IPS-11a (cell line): Measurements from ENCODE around the gene SLC2A13.
"Not testable (repeated sequence)": the region's sequence is repeated elsewhere in the genome, so short reads cannot be mapped to it uniquely, and the experiment has no call there.

Experiments used
- H3K4me3 ChIP-seq: one replicate; pipeline ENCODE4 v1.5.1; 2013; ENCODE audit warnings: low read depth, low read length, control low read depth

Gene SLC2A13

GRCh38 chr12:39883411-39883810 is 222.5 kb downstream of the SLC2A13 start:
- no peak overlapping the region for H3K4me3 ChIP-seq

- no peak overlapping the region for H3K4me3 ChIP-seq
These were observed 227.1 kb downstream of the SLC2A13 start for GRCh38 chr12:39878753-39879152.

DNA sequence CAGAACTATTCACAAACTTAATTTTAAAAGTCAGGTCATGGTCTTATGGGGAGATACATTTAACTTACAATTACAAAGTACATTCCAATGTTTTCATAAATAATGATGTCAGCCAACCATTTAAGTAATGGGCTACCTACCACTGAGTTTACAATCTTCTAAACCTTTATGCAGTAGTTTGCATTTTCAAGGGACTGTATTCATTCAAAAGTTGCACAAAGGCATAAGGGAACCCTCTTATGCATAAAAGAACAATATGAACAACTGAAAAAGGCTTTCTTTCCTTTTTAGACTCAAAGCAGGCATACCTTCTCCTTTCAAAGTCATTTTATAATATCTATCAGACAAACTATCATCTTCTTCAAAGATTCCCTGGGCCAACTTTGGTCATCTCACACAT is 230.2 kb downstream of the SLC2A13 start:
- no peak overlapping the region for H3K4me3 ChIP-seq

DNA sequence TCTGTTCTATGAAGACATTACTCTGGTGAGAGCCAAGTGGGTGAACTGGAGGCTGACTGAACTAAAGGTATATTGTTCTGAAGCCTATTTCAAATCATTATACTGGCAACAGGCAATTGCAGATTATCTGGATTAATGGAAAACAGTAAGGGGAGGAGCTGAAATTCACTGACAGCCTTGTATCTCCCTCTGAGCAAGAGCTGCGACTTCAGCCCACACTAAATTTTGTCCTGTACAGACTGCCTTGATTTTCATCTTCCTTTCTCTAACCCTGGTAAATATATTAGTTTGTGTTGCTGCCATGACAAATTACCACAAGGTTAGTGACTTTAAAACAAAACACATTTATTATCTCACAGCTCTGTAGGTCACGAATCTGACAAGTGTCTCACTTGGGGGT is 231.1 kb downstream of the SLC2A13 start:
- no peak overlapping the region for H3K4me3 ChIP-seq

DNA sequence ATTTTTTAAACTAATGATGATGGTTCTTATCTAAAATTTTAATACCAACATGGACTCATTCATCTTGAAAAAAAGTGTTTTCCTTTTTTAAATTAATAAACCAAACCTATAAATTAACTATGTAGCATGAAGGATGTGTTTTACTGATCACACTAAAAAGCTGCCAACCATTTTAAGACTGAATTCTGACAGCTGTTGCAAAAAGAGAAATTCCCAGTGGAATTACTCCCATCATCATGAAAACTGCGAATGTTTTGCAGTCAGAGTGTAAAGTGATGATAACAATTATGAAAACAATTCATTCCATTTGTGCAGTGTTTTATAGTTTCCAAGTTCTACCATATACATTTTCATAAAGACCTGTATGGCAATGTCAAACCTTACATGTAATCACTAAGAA is 232.8 kb downstream of the SLC2A13 start:
- H3K4me3 ChIP-seq: no peak overlapping the region

- H3K4me3 ChIP-seq: no peak overlapping the region
These were observed 233.5 kb downstream of the SLC2A13 start for GRCh38 chr12:39872425-39872824.

DNA sequence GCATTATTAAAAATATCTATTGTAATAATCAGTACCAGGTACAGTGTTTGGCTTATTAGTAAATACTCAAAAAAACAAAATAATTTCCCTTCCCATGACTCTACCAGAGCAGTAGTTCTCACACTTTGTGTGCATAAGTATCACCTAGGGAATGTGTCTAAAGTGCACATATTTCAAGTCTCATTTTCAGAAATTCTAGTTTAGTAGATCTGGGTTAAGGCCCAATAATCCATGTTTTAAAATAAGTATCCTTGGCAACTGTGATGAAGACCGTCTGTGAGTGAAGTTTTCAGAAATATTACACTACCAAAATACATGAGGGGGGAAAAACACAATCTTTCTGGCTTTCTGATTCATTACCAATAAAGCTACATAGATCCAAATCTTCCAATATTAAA is 237.6 kb downstream of the SLC2A13 start:
- no peak overlapping the region for H3K4me3 ChIP-seq

- H3K4me3 ChIP-seq: no peak overlapping the region
These were observed 238.1 kb downstream of the SLC2A13 start for GRCh38 chr12:39867631-39868327.

GRCh38 chr12:39866135-39866534 is 239.7 kb downstream of the SLC2A13 start:
- H3K4me3 ChIP-seq: no peak overlapping the region

DNA sequence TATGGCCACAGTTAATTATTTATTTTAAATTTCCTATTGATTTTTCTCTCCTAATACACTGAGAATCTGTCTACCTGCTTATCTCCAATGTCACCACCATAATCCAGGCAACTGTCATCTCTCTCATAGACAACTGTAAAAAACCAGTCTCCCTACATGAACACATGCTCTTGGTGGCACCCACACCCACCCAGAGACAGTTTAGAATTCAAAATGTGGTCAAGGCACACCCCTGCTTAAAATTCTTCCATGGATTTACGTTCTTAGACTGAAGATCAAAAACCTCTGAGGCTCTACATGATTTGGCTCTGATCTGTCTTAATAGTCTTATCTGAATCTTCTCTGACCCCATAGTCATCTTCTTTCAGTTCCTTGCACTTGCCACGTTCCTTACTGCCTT is 245.2 kb downstream of the SLC2A13 start:
- no peak overlapping the region for H3K4me3 ChIP-seq

GRCh38 chr12:39853003-39853402 is 252.9 kb downstream of the SLC2A13 start:
- no peak overlapping the region for H3K4me3 ChIP-seq

GRCh38 chr12:39852346-39852745 is 253.5 kb downstream of the SLC2A13 start:
- H3K4me3 ChIP-seq: no peak overlapping the region

- H3K4me3 ChIP-seq: not testable (repeated sequence)
These were observed 257.7 kb downstream of the SLC2A13 start for GRCh38 chr12:39848218-39848617.

DNA sequence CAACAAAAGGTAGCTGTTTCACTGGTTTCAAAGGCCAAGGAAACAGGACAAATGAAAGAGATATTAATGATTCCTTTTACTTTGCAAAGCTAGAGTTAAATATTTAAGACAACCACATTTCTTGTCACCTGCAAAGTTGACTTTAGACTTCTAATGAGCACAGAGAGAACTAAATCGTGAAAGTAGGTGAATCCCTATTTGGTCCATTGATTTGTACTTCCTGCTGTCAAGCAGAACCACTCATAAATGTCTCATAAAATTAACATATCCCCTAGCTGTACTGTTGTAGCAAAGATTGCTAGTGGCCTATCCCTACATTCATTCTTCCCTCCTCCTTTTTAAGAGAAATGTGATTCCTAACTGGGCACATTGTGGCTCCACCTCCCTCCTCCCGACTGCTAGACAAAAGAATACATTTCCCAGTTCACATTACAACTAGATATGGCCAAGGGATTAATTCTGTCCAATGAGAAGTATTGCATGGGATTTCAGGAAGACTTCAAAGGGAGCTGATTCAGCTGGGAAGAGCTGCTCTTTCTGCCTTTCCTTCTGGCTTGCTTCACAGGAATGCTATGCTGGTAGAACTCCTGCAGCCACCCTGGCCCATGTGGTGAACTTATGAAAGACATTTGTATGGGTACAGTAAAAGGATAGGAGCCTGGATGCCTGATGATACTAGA is 258.8 kb downstream of the SLC2A13 start:
- no peak overlapping the region for H3K4me3 ChIP-seq

GRCh38 chr12:39846304-39846703 is 259.6 kb downstream of the SLC2A13 start:
- no peak overlapping the region for H3K4me3 ChIP-seq

GRCh38 chr12:39840422-39840821 is 265.5 kb downstream of the SLC2A13 start:
- H3K4me3 ChIP-seq: no peak overlapping the region

DNA sequence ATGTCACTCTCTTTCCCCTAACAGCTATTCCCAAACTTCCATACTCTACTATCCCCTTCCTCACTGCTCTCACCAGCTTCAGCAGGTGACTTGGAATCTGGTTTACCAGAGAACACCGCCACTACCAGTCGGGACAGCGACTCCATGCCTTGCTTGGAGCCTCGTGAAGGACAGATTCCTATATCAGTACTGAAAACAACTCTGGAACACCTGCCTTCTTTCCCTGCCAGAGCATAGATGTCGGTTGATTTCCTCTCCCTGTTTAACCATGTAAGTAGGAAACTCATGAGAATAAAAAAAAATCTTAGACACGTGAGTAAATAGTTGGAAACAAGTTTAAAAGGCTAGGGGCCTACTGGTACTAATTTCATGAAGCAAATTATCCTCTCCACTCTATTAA is 266.8 kb downstream of the SLC2A13 start:
- no peak overlapping the region for H3K4me3 ChIP-seq

- H3K4me3 ChIP-seq: no peak overlapping the region
These were observed 270.1 kb downstream of the SLC2A13 start for GRCh38 chr12:39835517-39836489.

DNA sequence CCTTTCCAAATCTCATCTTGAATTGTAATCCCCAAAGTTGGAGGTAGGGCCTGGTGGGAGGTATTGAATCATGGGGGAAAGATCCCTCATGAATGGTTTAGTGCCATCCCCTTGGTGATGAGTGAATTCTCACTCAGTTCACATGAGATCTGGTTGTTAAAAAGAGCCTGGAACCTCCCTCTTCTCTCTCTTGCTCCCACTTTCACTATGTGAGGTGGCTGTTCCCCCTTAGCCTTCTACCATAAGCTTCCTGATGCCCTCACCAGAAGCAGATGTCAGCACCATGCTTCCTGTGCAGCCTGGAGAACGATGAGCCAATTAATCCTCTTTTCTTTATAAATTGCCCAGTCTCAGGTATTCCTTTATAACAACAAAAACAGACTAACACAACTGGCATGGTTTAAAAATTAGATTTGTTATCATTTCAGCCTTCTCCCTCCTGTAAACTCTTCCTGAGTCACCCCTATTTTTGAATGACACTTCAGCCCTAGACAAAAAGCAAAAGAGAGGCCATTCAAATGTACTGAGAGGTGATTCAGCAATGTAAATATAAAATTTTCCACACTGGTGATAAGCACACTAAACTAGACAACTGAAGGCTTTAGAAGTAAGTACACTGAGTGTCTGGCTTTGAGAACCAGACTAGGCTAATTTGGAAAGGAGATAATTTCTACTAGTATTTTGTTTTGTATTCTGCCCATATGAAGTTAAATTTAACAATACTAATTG is 274.1 kb downstream of the SLC2A13 start:
- H3K4me3 ChIP-seq: no peak overlapping the region

GRCh38 chr12:39830852-39831520 is 274.9 kb downstream of the SLC2A13 start:
- H3K4me3 ChIP-seq: no peak overlapping the region
